ENCODE data around the gene PLAC1. TPM values are rescaled to one million over a fixed set of nuclear protein-coding genes. Genes with fewer than 3 reads are reported as not detected.
A peak's percentile ranks its signal among the peaks of the same experiment; 100 is the strongest.

The PLAC1 gene
- total RNA-seq, 8 experiments from 2014 or later: 0.71 TPM; not detected in 7

- WGBS, 10 experiments: 0 to 63% (median 26%) methylated on average over 2 to 5 of the region's 5 CpGs; no CpG with 5 or more reads in 5 of the 10 experiments
- in situ Hi-C loops (cut with MboI; ENCODE audit: low pct_unique_long_range_greater_than_20kb in 2 of 9, low sequenced_read_pairs in 9 of 9, unreplicated experiment in 9 of 9): no loop called here
- no peak overlapping the region for H3K27ac ChIP-seq
- no peak overlapping the region for H3K4me3 ChIP-seq
- ATAC-seq (replicated peaks in 6 of 8): peak in 2 of 8 experiments; percentile 59 to 67
- H3K4me1 ChIP-seq (replicated peaks in 1 of 2): peaks cover 0 to 4% of the 10 kb centered on the region in 2 donors
Observed at GRCh38 chrX:134634691-134635090, 23.6 kb downstream of the PLAC1 start.

GRCh38 chrX:134633832-134634231, 24.4 kb downstream of the PLAC1 start:
- no peak overlapping the region for H3K27ac ChIP-seq
- H3K4me3 ChIP-seq: no peak overlapping the region
- H3K4me1 ChIP-seq (replicated peaks in 1 of 2): peaks cover 0 to 4% of the 10 kb centered on the region in 2 donors
- ATAC-seq (replicated peaks in 6 of 8): no peak
- in situ Hi-C loops (cut with MboI; ENCODE audit: low pct_unique_long_range_greater_than_20kb in 2 of 9, low sequenced_read_pairs in 9 of 9, unreplicated experiment in 9 of 9): no loop called here

- H3K27ac ChIP-seq: no peak overlapping the region
- no peak for ATAC-seq (replicated peaks in 6 of 8)
- WGBS, 10 experiments: 25 to 100% (median 70%) methylated on average over 1 to 2 of the region's 2 CpGs; no CpG with 5 or more reads in 4 of the 10 experiments
- in situ Hi-C loops (cut with MboI; ENCODE audit: low pct_unique_long_range_greater_than_20kb in 2 of 9, low sequenced_read_pairs in 9 of 9, unreplicated experiment in 9 of 9): no loop called here
- peaks cover 0 to 4% of the 10 kb centered on the region in 2 donors for H3K4me1 ChIP-seq (replicated peaks in 1 of 2)
- no peak overlapping the region for H3K4me3 ChIP-seq
Observed at GRCh38 chrX:134633394-134633793, 24.9 kb downstream of the PLAC1 start.

- H3K4me3 ChIP-seq: no peak overlapping the region
- in situ Hi-C loops (cut with MboI; ENCODE audit: low pct_unique_long_range_greater_than_20kb in 2 of 9, low sequenced_read_pairs in 9 of 9, unreplicated experiment in 9 of 9): no loop called here
- peaks cover 0 to 4% of the 10 kb centered on the region in 2 donors for H3K4me1 ChIP-seq (replicated peaks in 1 of 2)
- WGBS, 10 experiments: 40 to 100% (median 71%) methylated on average over 1 to 2 of the region's 3 CpGs; no CpG with 5 or more reads in 6 of the 10 experiments
- H3K27ac ChIP-seq: no peak overlapping the region
- ATAC-seq (replicated peaks in 6 of 8): no peak
Observed at GRCh38 chrX:134632355-134632754, 25.9 kb downstream of the PLAC1 start.

GRCh38 chrX:134631426-134632346, 26.6 kb downstream of the PLAC1 start:
- in situ Hi-C loops (cut with MboI; ENCODE audit: low pct_unique_long_range_greater_than_20kb in 2 of 9, low sequenced_read_pairs in 9 of 9, unreplicated experiment in 9 of 9): no loop called here
- no peak overlapping the region for H3K27ac ChIP-seq
- ATAC-seq (replicated peaks in 6 of 8): no peak
- peaks cover 0 to under 1% of the 10 kb centered on the region in 2 donors for H3K4me1 ChIP-seq (replicated peaks in 1 of 2)
- no peak overlapping the region for H3K4me3 ChIP-seq
- 5 to 62% (median 50%) methylated on average over 1 to 8 of the region's 9 CpGs; no CpG with 5 or more reads in 6 of the 10 experiments for WGBS, 10 experiments

GRCh38 chrX:134628663-134629062, 29.6 kb downstream of the PLAC1 start:
- Histone ChIP-seq H3K4me1 (replicated peaks in 1 of 2) (no peaks in the 10 kb centered on the region), H3K27ac (no peak overlapping the region), H3K4me3 (no peak overlapping the region)
- no peak for ATAC-seq (replicated peaks in 6 of 8)
- WGBS, 10 experiments: 86% methylated on average over 1 of the region's 1 CpG; no CpG with 5 or more reads in 9 of the 10 experiments
- in situ Hi-C loops (cut with MboI; ENCODE audit: low pct_unique_long_range_greater_than_20kb in 2 of 9, low sequenced_read_pairs in 9 of 9, unreplicated experiment in 9 of 9): no loop called here

- no peak overlapping the region for H3K4me3 ChIP-seq
- in situ Hi-C loops (cut with MboI; ENCODE audit: low pct_unique_long_range_greater_than_20kb in 2 of 9, low sequenced_read_pairs in 9 of 9, unreplicated experiment in 9 of 9): no loop called here
- H3K4me1 ChIP-seq (replicated peaks in 1 of 2): peaks cover 0 to 2% of the 10 kb centered on the region in 2 donors
- no peak overlapping the region for H3K27ac ChIP-seq
- ATAC-seq (replicated peaks in 6 of 8): no peak
Observed at GRCh38 chrX:134626434-134626833, 31.8 kb downstream of the PLAC1 start.

- ATAC-seq (replicated peaks in 6 of 8): peak in 2 of 8 experiments; percentile 28 to 43
- in situ Hi-C loops (cut with MboI; ENCODE audit: low pct_unique_long_range_greater_than_20kb in 2 of 9, low sequenced_read_pairs in 9 of 9, unreplicated experiment in 9 of 9): no loop called here
- WGBS, 10 experiments: 58 to 100% methylated on average over 1 to 2 of the region's 3 CpGs; no CpG with 5 or more reads in 8 of the 10 experiments
Observed at GRCh38 chrX:134625315-134625718, 33.0 kb downstream of the PLAC1 start.

GRCh38 chrX:134624046-134624430, 34.2 kb downstream of the PLAC1 start:
- Histone ChIP-seq H3K4me1 (replicated peaks in 1 of 2) (peaks cover 0 to 2% of the 10 kb centered on the region in 2 donors), H3K4me3 (no peak overlapping the region), H3K27ac (no peak overlapping the region)
- no peak for ATAC-seq (replicated peaks in 6 of 8)
- 50 to 100% (median 90%) methylated on average over 1 to 2 of the region's 3 CpGs; no CpG with 5 or more reads in 4 of the 10 experiments for WGBS, 10 experiments
- in situ Hi-C loops (cut with MboI; ENCODE audit: low pct_unique_long_range_greater_than_20kb in 2 of 9, low sequenced_read_pairs in 9 of 9, unreplicated experiment in 9 of 9): no loop called here

More at GRCh38 chrX:134625315-134625718, 33.0 kb downstream of the PLAC1 start:
- peaks cover 0 to 2% of the 10 kb centered on the region in 2 donors for H3K4me1 ChIP-seq (replicated peaks in 1 of 2)
- H3K4me3 ChIP-seq: no peak overlapping the region
- no peak overlapping the region for H3K27ac ChIP-seq

GRCh38 chrX:134623293-134624045, 34.8 kb downstream of the PLAC1 start:
- Histone ChIP-seq H3K4me1 (replicated peaks in 1 of 2) (peaks cover 0 to 2% of the 10 kb centered on the region in 2 donors), H3K27ac (no peak overlapping the region), H3K4me3 (no peak overlapping the region)
- 0 to 100% (median 52%) methylated on average over 1 to 8 of the region's 10 CpGs; no CpG with 5 or more reads in 5 of the 10 experiments for WGBS, 10 experiments
- in situ Hi-C loops (cut with MboI; ENCODE audit: low pct_unique_long_range_greater_than_20kb in 2 of 9, low sequenced_read_pairs in 9 of 9, unreplicated experiment in 9 of 9): no loop called here
- no peak for ATAC-seq (replicated peaks in 6 of 8)

- 60 to 83% methylated on average over 1 to 2 of the region's 2 CpGs; no CpG with 5 or more reads in 8 of the 10 experiments for WGBS, 10 experiments
- in situ Hi-C loops (cut with MboI; ENCODE audit: low pct_unique_long_range_greater_than_20kb in 2 of 9, low sequenced_read_pairs in 9 of 9, unreplicated experiment in 9 of 9): no loop called here
- no peak for ATAC-seq (replicated peaks in 6 of 8)
- H3K4me1 ChIP-seq (replicated peaks in 1 of 2): peaks cover 0 to 2% of the 10 kb centered on the region in 2 donors
- H3K4me3 ChIP-seq: no peak overlapping the region
- H3K27ac ChIP-seq: no peak overlapping the region
Observed at GRCh38 chrX:134622813-134623185, 35.5 kb downstream of the PLAC1 start.

GRCh38 chrX:134622056-134622812, 36.0 kb downstream of the PLAC1 start:
- no peak overlapping the region for H3K4me3 ChIP-seq
- peaks cover 0 to 2% of the 10 kb centered on the region in 2 donors for H3K4me1 ChIP-seq (replicated peaks in 1 of 2)
- in situ Hi-C loops (cut with MboI; ENCODE audit: low pct_unique_long_range_greater_than_20kb in 2 of 9, low sequenced_read_pairs in 9 of 9, unreplicated experiment in 9 of 9): no loop called here
- WGBS, 10 experiments: 0 to 100% (median 38%) methylated on average over 1 to 4 of the region's 6 CpGs; no CpG with 5 or more reads in 4 of the 10 experiments
- H3K27ac ChIP-seq: no peak overlapping the region
- peak in 6 of 8 experiments; percentile 32 to 94 (median 57) for ATAC-seq (replicated peaks in 6 of 8)
